Adrenal gland (tissue), 5 donors: ENCODE data around the gene LIMS1.
"Not testable (repeated sequence)": the region's sequence is repeated elsewhere in the genome, so short reads cannot be mapped to it uniquely, and the experiment has no call there.

Experiments used
- CTCF ChIP-seq, 6 experiments: fragments of 450-650 bp in 4 of 6; fragments of 200-600 bp in 2 of 6; sonication (generic) in 1 of 6; IDR thresholded peaks; 1 replicate in 5 of 6; 2 replicates in 1 of 6; pipeline versions ENCODE4 v1.5.1 to v1.8.0; 2016 to 2021; ENCODE audit warnings: antibody characterized with exemption in 6 of 6, mild to moderate bottlenecking in 2 of 6, moderate library complexity in 1 of 6
- POLR2A ChIP-seq, 2 donors: fragments of 450-650 bp; IDR thresholded peaks; one replicate each; pipeline ENCODE4 v1.6.1; 2017; ENCODE audit warnings: antibody characterized with exemption in 2 of 2, mild to moderate bottlenecking in 2 of 2, moderate library complexity in 1 of 2
- donor health status: DM: no; HTN: no; CAD: no.

GRCh38 chr2:108507620-108508019, 26.6 kb upstream of the LIMS1 start:
- not testable (repeated sequence) for TF ChIP-seq CTCF, POLR2A (IDR thresholded peaks at IDR 0.05)
